Hematopoietic multipotent progenitor cell treated with erythropoietin and hydrocortisone succinate and interleukin-3 and kit ligand, for 17 days (in vitro differentiated cells): ENCODE data around the gene PCCA.
"Not testable (repeated sequence)": the region's sequence is repeated elsewhere in the genome, so short reads cannot be mapped to it uniquely, and the experiment has no call there.

Source experiments
- DNase-seq: peaks from one replicate; pipeline ENCODE4 v3.0.0-alpha.2; 2015; ENCODE audit warnings: low spot score

Gene PCCA

DNA sequence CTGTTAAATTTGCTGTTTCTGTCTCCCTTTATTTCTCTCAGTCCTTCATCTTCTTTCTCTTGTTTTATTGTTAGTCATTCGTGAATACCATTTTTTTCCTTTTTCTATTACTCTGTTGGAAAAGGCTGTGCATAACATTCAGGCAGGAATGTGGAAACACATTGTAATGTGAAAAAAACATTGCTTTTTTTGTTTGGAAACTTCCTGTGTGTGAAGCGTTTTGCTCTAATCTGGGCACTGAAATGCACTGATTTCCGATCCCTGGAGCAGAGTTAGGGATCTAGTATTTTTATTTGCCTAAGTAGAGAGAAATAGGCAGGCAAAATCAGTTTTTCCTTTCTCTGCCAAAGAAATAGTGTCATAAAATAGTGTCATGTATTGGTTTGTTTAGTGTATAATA lies 155.5 kb downstream of the PCCA start:
- no peak for DNase-seq

DNA sequence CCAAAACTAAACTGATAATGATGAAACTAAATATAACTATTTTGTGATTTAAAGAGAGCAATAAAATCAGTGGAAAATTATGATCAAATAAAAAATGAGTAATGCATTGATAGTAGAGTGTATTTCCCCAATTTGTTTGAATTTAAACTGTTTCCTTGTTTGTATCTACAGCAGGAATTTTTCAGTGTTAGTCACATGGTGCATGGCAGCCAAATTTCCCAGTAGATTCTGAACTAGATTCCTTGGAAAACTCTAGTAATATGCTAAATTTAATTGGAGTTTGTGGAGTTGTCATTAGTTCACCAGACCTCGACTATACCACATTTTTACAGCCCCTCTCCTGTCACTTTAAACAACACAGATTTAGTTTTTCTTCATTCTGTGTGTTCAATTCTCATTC lies 156.2 kb downstream of the PCCA start:
- no peak for DNase-seq

DNA sequence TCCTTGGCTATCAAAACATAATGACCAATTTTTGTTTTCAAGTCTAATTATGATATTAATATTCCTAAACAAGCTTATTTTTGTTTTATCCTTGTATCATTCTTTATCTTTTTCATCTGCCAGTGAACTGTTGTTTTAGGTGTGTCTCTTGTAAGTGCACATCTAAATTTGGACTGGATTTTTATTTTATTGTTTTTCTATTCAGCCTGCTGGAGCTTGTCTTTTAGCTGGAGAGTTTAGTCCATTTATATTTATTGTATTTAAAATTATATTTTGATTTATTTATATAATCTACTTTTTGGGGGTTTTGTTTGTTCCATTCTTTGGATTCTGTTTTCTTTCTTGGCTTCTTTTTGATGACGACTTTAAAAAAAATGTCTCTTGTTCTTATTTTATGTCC lies 159.0 kb downstream of the PCCA start:
- no peak for DNase-seq

DNA sequence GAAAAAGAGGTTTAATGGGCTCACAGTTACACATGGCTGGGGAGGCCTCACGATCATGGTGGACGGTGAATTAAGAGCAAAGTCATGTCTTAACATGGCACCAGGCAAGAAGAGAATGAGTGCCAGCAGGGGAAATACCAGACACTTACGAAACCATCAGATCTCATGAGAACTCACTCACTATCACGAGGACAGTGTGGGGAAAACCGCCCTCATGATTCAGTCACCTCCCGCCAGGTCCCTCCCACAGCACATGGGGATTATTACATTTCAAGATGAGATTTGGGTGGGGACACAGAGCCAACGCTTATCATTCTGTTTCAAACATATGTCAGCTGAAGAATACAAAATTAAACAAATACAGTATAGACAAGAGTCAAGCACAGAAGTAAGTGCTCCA lies 165.1 kb downstream of the PCCA start:
- DNase-seq: no peak

DNA sequence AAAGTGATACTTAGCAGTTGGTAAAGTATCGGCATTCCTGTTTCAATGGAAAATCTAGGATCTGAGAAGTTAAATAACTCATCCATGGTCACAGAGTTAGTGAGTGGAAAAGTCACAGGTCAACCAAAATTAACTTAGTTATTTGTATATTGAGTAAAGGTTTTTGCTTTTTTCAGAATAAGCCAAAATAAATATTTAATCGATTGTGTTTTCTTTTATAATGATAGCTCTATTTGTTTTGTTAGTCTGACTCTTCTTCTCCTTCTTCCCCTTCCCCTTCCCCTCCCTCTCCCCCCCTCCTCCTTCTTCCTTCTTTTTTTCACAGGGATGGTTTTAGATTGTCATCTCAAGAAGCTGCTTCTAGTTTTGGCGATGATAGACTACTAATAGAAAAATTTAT lies 173.5 kb downstream of the PCCA start:
- no peak for DNase-seq

DNA sequence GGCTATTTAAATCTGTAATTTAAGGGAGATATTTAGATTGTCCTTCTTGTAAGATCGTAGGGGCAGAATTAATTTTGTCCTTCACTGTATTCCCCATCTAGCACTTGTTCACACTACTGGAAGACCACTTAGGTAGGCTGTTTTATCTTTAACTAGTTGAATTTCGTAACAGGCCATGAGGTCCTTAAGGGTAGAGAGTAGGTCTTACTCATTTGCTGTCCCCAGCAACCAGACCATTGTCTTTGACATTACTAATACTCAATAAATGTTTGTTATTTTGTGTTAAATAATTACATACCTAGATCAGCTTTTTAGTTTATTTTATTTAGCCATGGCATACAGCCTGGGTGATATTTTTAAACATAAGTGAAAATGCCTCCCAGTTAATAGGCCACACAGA lies 177.1 kb downstream of the PCCA start:
- DNase-seq: no peak

DNA sequence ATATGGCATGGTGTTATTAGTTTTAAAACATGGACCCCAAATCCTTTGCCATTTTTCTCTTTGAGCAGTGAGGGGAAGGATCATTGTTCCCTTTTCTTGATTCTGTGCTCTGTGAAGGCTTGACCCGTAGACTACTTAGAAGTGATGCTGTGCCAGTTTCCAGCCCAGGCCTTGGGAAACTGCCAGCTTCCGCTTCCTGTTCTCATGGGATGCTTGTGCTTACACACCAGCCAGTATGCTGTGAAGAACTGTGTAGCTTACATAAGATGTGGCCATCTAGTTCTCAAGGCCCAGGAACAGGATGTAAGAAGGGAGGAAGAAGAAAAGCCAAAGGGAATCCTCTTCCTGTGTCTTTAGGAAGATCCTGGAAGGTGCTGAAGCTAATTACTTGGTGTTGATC lies 180.9 kb downstream of the PCCA start:
- no peak for DNase-seq

DNA sequence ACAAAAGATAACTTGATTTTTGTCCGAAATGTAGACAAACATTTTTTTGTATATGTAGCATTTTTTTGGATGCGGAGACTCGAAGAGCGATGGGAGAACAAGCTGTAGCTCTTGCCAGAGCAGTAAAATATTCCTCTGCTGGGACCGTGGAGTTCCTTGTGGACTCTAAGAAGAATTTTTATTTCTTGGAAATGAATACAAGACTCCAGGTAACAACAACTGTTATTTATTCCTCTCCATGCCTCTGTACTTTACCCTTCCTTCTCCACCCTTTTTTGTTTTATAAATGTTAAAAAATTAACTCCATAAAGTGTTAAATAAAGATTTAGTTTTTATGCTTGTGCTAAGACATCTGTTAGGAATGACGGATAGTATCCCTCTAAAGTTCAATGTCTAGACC lies 184.2 kb downstream of the PCCA start:
- DNase-seq: no peak

DNA sequence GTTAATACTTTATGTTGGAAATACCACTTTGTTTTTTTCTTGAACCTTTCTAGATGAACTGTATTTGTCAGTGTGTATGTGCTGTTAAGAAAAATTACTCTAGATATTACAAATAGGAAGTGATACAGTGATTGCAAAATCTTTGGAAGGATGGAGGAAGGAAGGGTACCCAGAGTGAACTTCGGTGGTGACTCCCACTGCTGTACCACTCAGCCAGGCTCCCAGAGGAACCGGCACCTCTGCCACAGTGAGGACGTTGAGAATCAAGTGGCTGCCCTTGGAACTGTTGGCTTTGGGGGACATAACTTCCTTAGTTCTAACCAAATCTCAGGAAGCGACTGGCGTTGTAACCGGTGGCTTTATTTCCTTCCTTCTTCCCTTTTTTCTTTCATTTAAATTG lies 184.7 kb downstream of the PCCA start:
- no peak for DNase-seq

DNA sequence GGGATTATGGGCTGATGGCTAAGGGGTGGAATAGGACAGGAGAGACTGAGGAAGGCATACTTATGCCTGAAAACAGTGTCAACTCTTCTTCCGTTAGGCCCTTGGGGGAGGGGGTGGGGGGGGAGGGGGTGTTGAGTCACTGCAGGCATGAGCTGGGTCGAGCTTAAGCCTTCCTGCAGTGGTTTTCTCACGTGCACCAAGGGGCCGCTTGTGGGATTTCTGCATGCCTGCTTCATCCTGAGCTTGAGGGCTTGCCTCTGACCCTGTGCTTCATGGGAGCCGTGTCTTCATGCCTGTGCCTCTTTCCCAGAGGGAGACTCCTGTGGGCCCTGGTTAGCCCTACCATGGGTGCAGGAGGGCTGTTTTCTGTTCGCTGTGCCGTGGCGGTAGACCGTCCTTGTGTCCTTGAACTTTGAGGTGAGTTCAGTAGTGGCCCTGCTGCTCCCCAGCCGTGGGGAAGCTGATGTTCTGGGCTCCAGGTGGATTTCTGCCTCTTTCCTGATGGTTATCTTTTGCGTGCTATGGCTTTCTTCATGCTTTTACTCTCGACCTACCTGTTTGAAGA lies 186.1 kb downstream of the PCCA start:
- no peak for DNase-seq

DNA sequence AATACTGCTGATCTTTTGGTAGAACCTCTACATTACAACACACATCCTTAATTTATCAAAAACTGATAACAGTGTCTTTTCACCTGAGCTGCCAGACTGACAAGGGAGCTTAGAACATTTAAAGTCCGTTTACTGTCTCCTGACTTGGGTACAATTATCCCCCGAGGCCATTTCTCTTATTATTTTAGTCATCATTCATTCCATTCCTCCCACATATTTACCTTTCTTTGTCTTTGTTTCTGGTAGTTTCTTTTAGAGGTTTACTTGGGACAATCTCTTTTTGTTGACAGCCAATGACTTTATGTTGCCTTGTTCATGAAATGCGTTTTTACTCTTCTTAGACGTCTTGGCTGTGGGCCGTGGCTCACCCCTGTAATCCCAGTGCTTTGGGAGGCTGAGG lies 186.9 kb downstream of the PCCA start:
- DNase-seq: no peak

DNA sequence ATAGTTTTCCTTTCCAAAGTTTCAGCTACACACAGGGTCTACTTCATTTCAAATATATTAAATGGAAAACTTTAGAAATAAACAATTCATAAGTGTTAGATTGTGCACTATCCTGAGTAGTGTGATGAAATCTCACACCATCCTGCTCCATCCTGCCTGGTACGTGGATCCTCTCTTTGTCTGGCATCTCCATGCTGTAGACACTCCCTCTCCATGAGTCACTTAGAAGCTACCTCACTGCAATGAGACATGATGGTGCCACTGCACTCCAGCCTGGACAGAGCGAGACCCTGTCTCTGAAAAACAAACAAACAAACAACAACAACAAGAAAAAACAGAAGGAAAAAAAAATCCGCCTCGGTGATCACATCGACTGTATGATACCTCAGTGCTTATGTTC lies 191.8 kb downstream of the PCCA start:
- DNase-seq: no peak

DNA sequence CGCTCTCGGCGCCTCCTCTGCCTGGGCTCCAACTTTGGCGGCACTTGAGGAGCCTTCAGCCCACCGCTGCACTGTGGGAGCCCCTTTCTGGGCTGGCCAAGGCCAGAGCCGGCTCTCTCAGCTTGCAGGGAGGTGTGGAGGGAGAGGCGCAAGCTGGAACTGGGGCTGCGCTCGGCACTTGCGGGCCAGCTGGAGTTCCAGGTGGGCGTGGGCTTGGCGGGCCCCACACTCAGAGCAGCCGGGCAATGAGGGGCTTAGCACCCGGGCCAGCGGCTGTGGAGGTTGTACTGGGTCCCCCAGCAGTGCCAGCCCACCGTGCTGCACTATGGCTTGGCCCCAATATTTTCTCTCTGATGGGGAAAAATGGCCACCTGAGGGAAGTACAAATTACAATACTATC lies 193.4 kb downstream of the PCCA start:
- DNase-seq: not testable (repeated sequence)

DNA sequence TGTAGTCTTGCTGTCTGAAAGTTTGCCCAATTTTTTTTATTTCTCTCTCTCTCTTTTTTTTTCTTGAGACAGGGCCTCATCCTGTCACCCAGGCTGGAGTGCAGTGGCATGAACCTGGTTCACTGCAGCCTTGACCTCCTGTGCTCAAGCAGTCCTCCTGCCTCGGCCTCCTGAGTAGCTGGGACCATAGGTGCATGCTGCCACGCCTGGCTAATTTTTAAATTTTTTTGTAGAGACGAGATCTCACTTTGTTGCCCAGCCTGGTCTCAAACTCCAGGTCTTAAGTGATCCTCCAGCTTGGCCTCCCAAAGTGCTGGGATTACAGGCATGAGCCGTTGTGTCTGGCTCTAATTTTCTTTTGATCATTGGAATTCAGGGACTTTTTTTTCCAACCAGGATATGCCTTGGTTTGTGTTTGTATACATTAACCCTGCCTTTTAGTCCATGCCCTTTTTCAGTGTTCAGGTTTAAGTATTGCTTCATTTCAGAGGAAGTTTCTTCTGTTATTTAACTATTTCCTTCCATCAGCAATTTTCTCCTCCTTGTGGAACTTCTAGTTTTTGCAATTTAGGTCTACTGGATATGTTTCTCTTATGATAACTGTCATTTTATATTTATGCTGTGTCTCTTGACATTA lies 201.4 kb downstream of the PCCA start:
- DNase-seq: no peak

DNA sequence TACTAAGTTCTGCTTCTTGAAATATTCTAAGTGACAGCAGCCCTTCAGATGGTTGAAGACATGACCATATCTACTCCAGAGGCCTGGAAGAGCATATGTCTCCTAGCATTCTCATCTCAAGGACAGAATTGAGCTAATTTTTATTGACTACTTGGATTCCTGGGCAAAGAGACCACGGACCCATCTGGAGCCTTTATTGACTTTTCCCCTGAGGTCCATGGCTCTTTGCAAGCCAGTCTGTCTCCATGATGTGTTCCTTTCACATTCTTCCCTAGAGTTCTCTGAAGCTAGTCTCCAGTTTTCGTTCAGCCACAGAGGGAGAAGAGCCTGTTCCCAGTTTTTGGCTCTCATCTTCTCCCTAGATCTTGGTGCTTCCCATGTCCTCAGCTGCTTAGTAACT lies 202.7 kb downstream of the PCCA start:
- no peak for DNase-seq

DNA sequence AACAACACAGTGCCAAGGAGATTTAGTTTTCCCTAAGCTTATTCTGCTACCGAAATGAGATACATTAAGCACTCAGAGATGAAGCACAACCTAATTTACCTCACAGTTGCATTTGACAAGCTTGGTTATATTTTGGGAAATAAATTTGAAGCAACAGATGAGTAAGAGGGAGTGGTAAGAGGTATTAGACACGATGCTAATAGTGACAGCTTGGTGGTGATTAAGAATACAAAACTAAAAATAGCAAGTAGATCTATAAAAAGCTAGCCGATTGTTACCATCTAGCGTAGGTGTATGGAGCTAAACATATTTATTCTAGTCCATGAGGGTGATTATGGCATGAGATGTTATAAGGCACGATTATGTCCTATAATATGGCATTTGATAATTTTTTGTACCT lies 208.5 kb downstream of the PCCA start:
- DNase-seq: no peak

DNA sequence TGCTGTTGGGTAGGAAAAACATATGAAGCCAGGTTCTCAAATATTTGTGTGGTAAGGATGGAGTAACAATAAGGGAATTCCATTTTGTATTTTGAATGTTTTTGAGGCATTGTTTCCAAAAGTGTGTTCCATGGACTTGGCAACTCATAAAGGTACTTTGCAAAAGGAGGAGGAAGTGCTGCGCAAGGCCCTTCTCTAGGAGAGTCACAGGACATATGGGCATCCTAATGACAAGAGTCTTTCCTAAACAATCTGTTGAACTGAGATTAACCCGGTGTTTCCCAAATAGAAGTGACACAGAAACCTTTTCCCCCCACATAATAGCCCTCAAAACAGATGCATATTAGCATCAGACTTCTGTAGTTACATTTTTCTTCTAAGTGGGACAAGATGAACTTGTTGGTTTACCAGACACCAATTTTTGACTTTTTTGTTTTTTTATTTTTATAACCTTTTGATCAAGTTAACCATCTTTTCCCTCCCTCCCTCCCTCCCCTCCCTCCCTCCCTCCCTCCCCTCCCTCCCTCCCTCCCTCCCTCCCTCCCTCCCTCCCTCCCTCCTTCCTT lies 209.3 kb downstream of the PCCA start:
- no peak for DNase-seq

DNA sequence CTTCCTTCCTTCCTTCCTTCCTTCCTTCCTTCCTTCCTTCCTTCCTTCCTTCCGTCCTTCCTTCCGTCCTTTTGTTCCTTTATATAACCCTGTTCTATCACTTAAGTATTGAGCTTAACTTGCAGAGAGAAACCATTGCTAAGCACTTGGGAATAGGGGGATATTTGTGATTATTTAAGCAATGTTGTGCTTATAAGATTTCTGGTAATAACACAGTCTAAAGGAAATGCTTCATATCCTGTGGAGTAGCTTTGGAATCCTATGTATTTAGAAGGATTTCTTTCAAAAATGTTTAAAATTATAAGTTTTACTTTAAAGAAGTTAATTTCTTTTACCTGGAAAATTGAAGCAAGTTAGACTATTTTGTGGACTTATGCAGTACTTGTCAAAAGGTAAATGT lies 209.8 kb downstream of the PCCA start:
- no peak for DNase-seq

DNA sequence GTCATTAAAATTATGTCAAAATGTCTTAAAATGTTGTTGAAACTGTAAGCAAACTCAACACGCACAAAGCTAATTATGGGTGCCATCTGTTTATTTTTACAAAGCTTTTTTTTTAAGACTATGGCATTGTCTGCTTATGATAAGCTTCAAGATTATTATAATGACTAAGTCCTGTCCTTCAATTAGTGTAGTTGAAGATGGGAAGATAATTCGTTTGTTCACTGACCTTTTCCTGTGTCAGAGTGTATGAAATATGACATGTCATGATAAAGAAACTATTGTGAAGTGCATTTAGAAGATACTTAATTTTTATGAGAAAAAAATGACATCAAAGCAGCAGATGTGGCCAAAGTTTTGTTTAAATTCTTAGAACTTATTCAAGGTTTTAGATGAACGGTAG lies 211.3 kb downstream of the PCCA start:
- no peak for DNase-seq

DNA sequence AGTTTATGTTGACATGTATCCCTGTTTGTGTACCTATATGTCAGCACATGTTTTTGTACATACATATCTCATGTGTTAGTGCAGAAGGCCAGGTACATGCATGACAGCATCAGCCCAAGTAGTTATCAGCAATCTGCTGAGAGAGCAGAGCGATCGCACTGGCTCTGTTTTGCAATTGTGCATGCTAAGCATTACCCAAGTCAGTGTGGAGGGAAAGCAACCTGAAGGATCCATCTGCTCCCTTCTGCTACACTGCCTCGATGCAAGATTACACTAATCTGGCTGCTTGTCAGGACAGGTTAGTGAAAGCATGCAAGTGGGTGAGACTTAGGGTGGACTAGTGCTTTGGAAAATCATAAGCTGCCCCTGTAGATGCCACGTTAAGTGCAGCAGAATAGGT lies 211.8 kb downstream of the PCCA start:
- DNase-seq: no peak

DNA sequence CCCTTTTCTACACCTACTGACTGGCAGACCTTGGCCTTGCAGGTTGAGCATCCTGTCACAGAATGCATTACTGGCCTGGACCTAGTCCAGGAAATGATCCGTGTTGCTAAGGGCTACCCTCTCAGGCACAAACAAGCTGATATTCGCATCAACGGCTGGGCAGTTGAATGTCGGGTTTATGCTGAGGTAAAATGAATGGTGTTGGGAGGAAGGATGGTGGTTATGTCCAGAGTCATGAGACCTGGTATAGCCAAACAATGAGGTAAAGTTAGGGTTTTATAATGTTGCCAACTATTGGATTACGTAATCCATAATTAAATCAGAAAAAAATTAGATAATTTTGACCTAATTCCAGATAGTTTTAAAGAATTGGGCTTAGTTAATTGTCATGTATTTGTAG lies 212.5 kb downstream of the PCCA start:
- DNase-seq: no peak

DNA sequence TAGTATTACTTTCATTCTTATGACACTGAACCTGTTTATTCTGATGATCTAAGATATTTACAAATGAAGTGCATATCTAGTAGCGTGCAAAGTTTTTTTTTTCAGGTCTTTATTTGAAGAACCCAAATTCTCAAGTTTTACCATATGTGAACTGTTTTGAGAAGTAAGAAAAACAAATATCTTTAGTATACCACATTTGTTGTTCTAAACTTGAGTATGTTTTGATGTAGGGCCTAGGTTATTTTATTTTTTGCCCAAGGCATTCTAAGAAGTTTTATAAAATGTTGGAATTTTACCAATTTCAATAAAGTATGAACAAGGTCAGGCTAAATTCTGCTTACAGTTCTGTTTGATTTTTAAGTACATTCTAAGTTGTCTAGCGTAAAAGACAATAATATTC lies 213.5 kb downstream of the PCCA start:
- DNase-seq: no peak

DNA sequence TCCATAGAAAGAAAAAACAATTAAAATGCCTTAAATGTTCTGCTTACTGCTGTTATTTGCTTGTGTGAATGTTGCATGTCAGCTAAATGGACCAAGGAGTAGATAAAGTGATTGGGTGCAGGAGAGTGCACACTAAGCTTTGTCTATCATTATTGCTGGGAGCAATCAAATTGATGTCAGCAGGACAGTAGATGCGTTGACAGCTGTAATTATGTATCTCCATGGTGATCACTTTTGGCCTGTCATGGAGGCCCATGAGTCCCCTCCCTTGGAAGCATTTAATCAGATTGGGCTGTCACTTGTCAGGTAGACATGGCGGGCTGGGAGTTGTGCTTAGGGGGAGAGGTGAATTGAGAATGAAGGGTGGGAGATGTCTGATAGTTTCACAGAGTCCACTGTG lies 215.3 kb downstream of the PCCA start:
- no peak for DNase-seq

DNA sequence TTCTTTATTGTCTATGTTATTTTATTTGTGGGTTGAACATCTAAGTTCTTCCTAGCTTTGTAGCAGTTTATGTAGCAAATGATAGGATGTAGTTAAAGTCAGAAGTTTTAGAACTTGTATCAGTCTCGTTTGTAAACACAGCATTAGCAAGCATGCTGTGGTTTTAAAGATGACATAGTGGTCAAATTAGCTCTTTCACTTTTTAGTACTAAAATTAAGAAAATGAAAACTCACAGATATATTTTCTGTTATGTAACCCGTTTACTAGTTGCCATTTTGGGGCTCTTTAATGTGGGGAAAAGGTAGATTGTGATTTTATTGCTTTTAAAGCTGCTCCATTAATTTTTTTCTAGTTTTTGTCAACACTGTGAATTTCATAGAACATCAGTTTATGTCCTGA lies 216.5 kb downstream of the PCCA start:
- DNase-seq: no peak
